ENCODE data around the gene GRM5.

GRM5 gene

GRCh38 chr11:88655656-88656055 lies 410.1 kb downstream of the GRM5 start:
- H3K4me3 ChIP-seq (replicated peaks; ENCODE audit: low read depth, low read length), result no peak overlapping the region
- TF ChIP-seq CTCF (IDR thresholded peaks at IDR 0.05; ENCODE audit: low read depth, low read length, missing control alignments), result no peak
- no peak for DNase-seq (ENCODE audit: extremely low read depth, low read depth)

GRCh38 chr11:88655196-88655595 lies 410.6 kb downstream of the GRM5 start:
- no peak for TF ChIP-seq CTCF (IDR thresholded peaks at IDR 0.05; ENCODE audit: low read depth, low read length, missing control alignments)
- no peak for DNase-seq (ENCODE audit: extremely low read depth, low read depth)

GRCh38 chr11:88651556-88651955 lies 414.2 kb downstream of the GRM5 start:
- TF ChIP-seq CTCF (IDR thresholded peaks at IDR 0.05; ENCODE audit: low read depth, low read length, missing control alignments), result no peak
- no peak for DNase-seq (ENCODE audit: extremely low read depth, low read depth)
- no peak overlapping the region for H3K4me3 ChIP-seq (replicated peaks; ENCODE audit: low read depth, low read length)

More at GRCh38 chr11:88655196-88655595, 410.6 kb downstream of the GRM5 start:
- no peak overlapping the region for H3K4me3 ChIP-seq (replicated peaks; ENCODE audit: low read depth, low read length)

- TF ChIP-seq CTCF (IDR thresholded peaks at IDR 0.05; ENCODE audit: low read depth, low read length, missing control alignments), result no peak
- no peak overlapping the region for H3K4me3 ChIP-seq (replicated peaks; ENCODE audit: low read depth, low read length)
- no peak for DNase-seq (ENCODE audit: extremely low read depth, low read depth)
Observed at GRCh38 chr11:88644724-88645123, 421.1 kb downstream of the GRM5 start.

- DNase-seq (ENCODE audit: extremely low read depth, low read depth), result no peak
- no peak overlapping the region for H3K4me3 ChIP-seq (replicated peaks; ENCODE audit: low read depth, low read length)
- no peak for TF ChIP-seq CTCF (IDR thresholded peaks at IDR 0.05; ENCODE audit: low read depth, low read length, missing control alignments)
Observed at GRCh38 chr11:88632163-88632562, 433.6 kb downstream of the GRM5 start.

GRCh38 chr11:88631497-88631896 lies 434.3 kb downstream of the GRM5 start:
- no peak for DNase-seq (ENCODE audit: extremely low read depth, low read depth)
- TF ChIP-seq CTCF (IDR thresholded peaks at IDR 0.05; ENCODE audit: low read depth, low read length, missing control alignments), result no peak
- no peak overlapping the region for H3K4me3 ChIP-seq (replicated peaks; ENCODE audit: low read depth, low read length)

- no peak for TF ChIP-seq CTCF (IDR thresholded peaks at IDR 0.05; ENCODE audit: low read depth, low read length, missing control alignments)
- DNase-seq (ENCODE audit: extremely low read depth, low read depth), result no peak
- no peak overlapping the region for H3K4me3 ChIP-seq (replicated peaks; ENCODE audit: low read depth, low read length)
Observed at GRCh38 chr11:88629496-88629895, 436.3 kb downstream of the GRM5 start.
